ENCODE results near the gene SFXN4. TPM values are rescaled to one million over a fixed set of nuclear protein-coding genes. Genes with fewer than 3 reads are reported as not detected.

SFXN4 gene
- total RNA-seq, 1 experiment from 2014 or later, result 24.0 TPM

- TF ChIP-seq NR1H2 (CRISPR knock-in tag; IDR thresholded peaks at IDR 0.05) (no peak), KAT7 (CRISPR knock-in tag; IDR thresholded peaks at IDR 0.05; ENCODE audit: borderline replicate concordance) (no peak), ZBTB43 (CRISPR knock-in tag; IDR thresholded peaks at IDR 0.05) (no peak), ESRRA (CRISPR knock-in tag; IDR thresholded peaks at IDR 0.05; ENCODE audit: borderline replicate concordance) (no peak), ZNF138 (CRISPR knock-in tag; conservative IDR thresholded peaks at IDR 0.05) (no peak), USF2 (CRISPR knock-in tag; IDR thresholded peaks at IDR 0.05) (no peak), GABPB1 (CRISPR knock-in tag; IDR thresholded peaks at IDR 0.05) (no peak), ATF2 (CRISPR knock-in tag; IDR thresholded peaks at IDR 0.05; ENCODE audit: borderline replicate concordance, low read depth) (no peak), FOXJ3 (CRISPR knock-in tag; IDR thresholded peaks at IDR 0.05; ENCODE audit: borderline replicate concordance) (no peak), CDX4 (CRISPR knock-in tag; IDR thresholded peaks at IDR 0.05; ENCODE audit: borderline replicate concordance) (no peak), AFF4 (CRISPR knock-in tag; IDR thresholded peaks at IDR 0.05; ENCODE audit: borderline replicate concordance) (no peak), ATF3 (CRISPR knock-in tag; conservative IDR thresholded peaks at IDR 0.05) (no peak), ZNF317 (CRISPR knock-in tag; IDR thresholded peaks at IDR 0.05; ENCODE audit: borderline replicate concordance, low read depth) (no peak)
- Mint-ChIP-seq H3K27me3 (ENCODE audit: low read depth) (peaks cover 3% of the 10 kb centered on the region; the same call in 1 of the 2 replicates), H3K36me3 (no peaks in the 10 kb centered on the region), H3K27ac (no peak overlapping the region), H3K9me3 (no peaks in the 10 kb centered on the region), H3K4me1 (peaks cover 6% of the 10 kb centered on the region), H3K4me3 (no peak overlapping the region)
- no peak for ATAC-seq
- ChIA-PET CTCF (no interaction called here), POLR2A (interaction anchor here (1.1 kb wide), 1 partner anchor 72 kb away, joined by 3 read pairs; no protein-coding TSS in a partner anchor)
- DNase-seq (ENCODE audit: low spot score), result no peak
These were observed 64.0 kb downstream of the SFXN4 start for GRCh38 chr10:119101366-119102098.

GRCh38 chr10:119100434-119101238 is 64.9 kb downstream of the SFXN4 start:
- POLR2A ChIA-PET, result interaction anchor here (1.1 kb wide), 1 partner anchor 71 kb away, joined by 3 read pairs; no protein-coding TSS in a partner anchor
- CTCF ChIA-PET, result no interaction called here
- no peaks in the 10 kb centered on the region for H3K36me3 Mint-ChIP-seq
- H3K27me3 Mint-ChIP-seq (ENCODE audit: low read depth), result peaks cover 3% of the 10 kb centered on the region; the same call in 1 of the 2 replicates
- no peak overlapping the region for H3K4me3 Mint-ChIP-seq
- no peak for DNase-seq (ENCODE audit: low spot score)
- H3K9me3 Mint-ChIP-seq, result no peaks in the 10 kb centered on the region
- no peak overlapping the region for H3K27ac Mint-ChIP-seq
- no peak for ATAC-seq
- TF ChIP-seq HMGA2 (CRISPR knock-in tag; IDR thresholded peaks at IDR 0.05) (no peak), ERG (CRISPR knock-in tag; IDR thresholded peaks at IDR 0.05) (no peak)
- H3K4me1 Mint-ChIP-seq, result peaks cover 6% of the 10 kb centered on the region
